Measurements from ENCODE around the gene DNAH2.

DNAH2 gene

DNA sequence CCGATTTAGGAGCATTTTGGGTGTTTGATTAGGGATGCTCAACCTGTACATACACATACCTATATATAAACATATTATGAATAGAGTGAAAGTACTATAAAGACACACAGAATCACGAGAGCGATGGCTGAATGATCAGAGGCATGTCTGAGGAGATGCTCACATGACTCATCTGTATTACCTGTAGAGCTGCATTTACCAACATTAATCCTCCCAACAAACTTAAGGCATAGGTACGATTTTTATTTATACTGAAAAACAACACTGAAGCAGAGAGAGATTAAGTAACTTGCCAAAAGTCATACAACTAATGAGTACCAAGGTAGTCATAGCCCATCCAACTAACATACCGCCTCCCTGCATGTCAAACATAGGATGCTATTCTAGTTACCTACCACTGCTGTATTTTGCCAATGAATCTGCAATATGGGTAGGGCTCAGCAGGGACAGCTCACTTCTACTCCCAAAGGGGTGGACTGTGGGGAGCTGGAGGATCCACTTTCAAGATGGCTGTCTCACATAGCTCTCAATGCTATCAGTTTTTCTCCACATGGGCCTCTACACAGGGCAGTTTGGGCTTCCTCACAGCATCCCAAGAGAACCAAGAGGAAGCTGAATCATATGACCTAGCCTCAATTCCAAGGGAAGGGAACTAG is 147.6 kb downstream of the DNAH2 start:
- no peak for DNase-seq (ENCODE audit: low read depth)

DNA sequence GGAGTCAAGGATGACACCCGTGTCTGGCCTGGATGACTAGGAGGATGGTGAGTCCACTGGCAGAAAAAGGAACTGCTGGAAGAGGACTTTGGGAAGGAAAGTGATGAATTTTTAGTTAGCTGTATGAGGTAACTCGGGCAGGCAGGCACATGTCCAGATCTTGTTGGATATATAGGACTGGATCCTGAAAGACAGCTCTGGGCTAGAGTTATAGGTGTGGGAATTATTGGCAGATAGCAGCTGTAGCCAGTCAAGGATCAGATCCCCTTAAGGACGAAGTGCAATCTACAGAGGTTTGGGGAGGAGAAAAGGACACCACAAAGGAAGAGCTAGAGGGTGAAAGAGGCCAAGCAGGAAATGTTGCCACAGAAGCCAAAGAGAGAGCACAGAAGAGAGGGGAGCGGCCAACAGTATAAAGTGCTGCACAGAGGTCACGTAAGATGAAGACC is 150.4 kb downstream of the DNAH2 start:
- no peak for DNase-seq (ENCODE audit: low read depth)

- no peak for DNase-seq (ENCODE audit: low read depth)
Observed at GRCh38 chr17:7873051-7873450, 155.5 kb downstream of the DNAH2 start.

DNA sequence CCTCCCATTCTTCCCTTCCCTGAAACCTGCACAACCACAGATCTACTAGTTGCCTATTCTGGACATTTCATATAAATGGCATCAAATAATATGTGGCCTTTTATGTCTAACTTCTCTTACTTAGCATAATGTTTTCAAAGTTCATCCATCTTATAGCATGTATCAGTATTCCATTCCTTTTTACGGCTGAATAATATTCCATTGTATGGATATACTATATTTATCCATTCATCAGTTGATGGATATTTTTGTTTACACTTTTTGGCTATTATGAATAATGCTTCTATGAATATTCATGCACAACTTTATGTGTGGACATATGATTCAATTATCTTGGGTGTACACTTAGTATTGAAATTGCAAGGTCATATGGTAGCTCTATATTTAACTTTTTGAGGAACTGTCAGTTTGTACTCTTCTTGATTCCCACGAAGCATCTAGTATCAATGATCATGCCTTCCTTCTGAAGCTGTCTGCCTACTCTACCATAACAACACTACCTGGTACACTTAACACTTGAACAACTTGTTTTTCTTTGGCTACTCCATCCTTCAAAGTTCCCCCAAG is 158.3 kb downstream of the DNAH2 start:
- DNase-seq (ENCODE audit: low read depth): no peak

- DNase-seq (ENCODE audit: low read depth): no peak
Observed at GRCh38 chr17:7878234-7878633, 160.7 kb downstream of the DNAH2 start.

DNA sequence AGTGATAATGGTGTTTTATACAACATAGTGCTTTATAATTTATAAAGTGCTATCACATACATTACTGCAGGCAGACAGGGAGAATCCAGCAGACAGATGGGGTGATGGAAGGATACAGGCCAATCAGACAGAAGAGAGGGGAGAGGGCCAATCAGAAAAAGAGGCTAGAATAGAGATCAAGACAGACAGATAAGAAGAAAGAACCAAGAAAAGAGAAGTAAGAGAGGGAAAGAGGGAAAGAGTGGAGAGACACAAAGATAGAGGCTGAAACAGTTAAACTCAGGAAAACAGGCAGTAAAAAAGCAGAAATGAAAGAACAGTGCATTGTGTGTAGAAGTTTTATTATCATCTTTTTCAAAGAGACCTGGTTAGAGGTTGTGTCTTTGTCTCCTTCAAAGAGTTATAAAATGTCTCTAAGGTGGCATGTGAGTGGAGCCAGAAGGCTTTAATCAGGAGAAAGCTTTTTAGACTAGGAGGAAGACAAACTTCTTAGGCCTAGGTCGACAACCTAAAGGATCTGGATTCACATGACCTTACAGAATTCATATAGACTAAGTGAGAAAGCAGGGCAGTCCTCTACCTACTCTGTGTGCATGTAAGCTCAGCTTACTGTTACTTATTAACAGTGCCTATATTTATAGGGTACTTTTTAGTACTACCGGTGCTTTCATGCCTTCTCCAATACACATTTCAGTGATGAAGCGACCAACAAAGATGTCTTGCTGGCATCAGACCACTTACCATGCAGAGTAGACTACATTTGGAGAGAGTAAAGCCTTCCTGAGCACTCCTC is 162.7 kb downstream of the DNAH2 start:
- DNase-seq (ENCODE audit: low read depth): no peak

DNA sequence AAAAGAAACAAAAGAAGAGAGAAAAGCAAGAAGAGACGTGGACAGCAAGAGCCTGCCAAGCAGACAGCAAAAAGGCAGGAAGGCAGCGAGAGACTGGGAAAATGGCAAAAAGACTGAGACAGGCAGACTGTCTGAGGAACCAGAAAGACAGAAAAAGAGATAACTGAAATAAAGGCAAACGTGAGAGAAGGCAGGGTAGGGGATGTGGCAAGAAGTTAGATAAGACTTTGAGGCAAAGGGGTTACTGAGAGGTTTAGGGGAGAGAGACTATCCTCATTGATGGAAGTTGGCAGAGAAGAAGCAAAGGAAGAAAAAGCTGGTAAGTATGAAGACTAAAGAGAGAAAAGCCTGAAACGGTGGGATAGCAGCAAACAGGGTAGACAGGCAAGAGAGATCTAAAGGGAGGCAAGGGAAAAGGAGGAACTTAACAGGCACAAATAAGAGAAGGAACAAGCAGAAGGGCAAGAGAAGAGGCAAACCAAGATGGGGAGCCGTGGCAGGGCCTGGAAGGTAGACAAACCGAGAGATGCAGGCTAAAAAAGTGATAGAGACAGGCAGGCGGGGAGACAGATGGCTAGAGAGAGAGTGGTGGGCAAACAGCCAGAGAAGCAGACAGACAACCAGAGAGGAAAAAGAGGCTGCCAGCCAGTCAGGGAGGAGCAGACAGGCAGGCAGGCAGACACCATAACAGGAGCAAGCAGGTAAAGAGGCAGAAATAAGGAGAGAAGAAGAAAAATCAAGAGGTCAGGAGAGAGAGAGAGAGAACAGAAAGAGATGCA is 163.9 kb downstream of the DNAH2 start:
- no peak for DNase-seq (ENCODE audit: low read depth)

DNA sequence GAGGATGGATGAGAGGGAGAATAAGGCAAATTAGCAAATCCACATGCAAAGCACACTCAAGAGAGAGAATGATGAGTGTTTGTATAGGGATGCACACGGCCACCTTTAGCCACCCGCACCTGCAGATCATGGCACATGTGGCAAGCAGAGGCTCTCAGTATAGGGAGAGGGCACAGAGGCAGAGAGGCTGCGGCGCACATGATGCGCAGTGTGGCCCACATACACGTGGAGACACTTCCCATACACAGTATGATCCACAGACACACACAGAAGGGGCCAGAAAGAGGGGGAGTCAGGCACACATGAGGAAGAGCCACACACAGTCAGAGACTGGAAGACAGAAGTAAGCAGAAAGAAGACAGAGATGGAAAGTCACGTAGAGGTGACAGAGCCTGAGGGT is 164.5 kb downstream of the DNAH2 start:
- DNase-seq (ENCODE audit: low read depth): no peak

DNA sequence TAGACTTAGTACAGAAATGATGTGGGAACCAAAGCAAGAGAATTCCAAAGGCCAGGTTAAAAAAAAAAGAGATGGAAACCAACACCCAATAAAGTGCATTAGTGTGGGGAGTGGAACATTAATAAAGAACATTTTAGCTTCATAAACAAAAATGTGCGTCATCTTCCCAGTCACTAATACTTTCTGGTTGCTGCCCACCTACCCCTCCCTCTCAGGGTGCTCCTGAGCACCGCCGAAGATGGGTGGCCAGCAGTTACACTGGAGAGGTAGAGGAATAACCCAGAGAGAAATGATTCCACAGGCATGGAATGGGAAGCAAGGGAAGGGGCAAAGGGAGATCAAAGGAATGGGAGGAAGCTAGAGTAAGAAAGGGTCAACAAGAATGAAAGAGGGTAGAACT is 165.1 kb downstream of the DNAH2 start:
- DNase-seq (ENCODE audit: low read depth): no peak
